Thyroid gland (tissue), 4 donors: Measurements from ENCODE around the gene ADCY7. TPM values are rescaled to one million over a fixed set of nuclear protein-coding genes. Genes with fewer than 3 reads are reported as not detected.

Experiments
- DNase-seq, 2 donors: peaks; one replicate each; pipeline ENCODE4 v3.0.0-alpha.2; 2019
- H3K27ac ChIP-seq, 3 donors: fragments of 200-600 bp; sonication (generic); 1 replicate in 2 of 3; 2 replicates in 1 of 3; pipeline ENCODE4 v1.5.1; 2016 to 2019; ENCODE audit warnings: mild to moderate bottlenecking in 1 of 3, moderate library complexity in 1 of 3
- H3K27me3 ChIP-seq: fragments of 200-600 bp; sonication (generic); one replicate; pipeline ENCODE4 v1.5.1; 2019
- H3K36me3 ChIP-seq, 2 donors: fragments of 200-600 bp; sonication (generic); one replicate each; pipeline ENCODE4 v1.5.1; 2016 to 2019
- H3K4me1 ChIP-seq, 2 donors: fragments of 200-600 bp; sonication (generic); one replicate each; pipeline ENCODE4 v1.5.1; 2017 to 2019
- H3K4me3 ChIP-seq, 3 donors: fragments of 200-600 bp; sonication (generic); replicated peaks in 1 of 3; 1 replicate in 2 of 3; 2 replicates in 1 of 3; pipeline ENCODE4 v1.5.1; 2016; ENCODE audit warnings: mild to moderate bottlenecking in 1 of 3
- H3K9me3 ChIP-seq: fragments of 200-600 bp; sonication (generic); one replicate; pipeline ENCODE4 v1.5.1; 2017
- POLR2A ChIP-seq, 2 donors: fragments of 450-650 bp; IDR thresholded peaks; one replicate each; pipeline ENCODE4 v1.6.1; 2017; ENCODE audit warnings: antibody characterized with exemption in 2 of 2, mild to moderate bottlenecking in 2 of 2, moderate library complexity in 1 of 2
- WGBS, 2 donors: methylation state at CpG; one replicate each; pipeline ENCODE4 v1.1.5; 2017; 5-methylcytosine and 5-hydroxymethylcytosine counted together
- intact Hi-C: fragments of 100-400 bp; cut with DNase I; formaldehyde crosslinking; loops from one replicate; pipeline ENCODE4 v1.15.1; 2023
- total RNA-seq, 4 donors: library from RNA; depleted of rRNA; stranded (reverse); fragments of >200 nt; gene quantifications; one replicate each; pipeline ENCODE4 v1.2.3, GENCODE V29; 2016
- TF ChIP-seq, protein P1 (sequence below), 6 experiments: fragments of 200-600 bp in 3 of 6; fragments of 450-650 bp in 3 of 6; sonication (generic) in 3 of 6; IDR thresholded peaks; one replicate each; pipeline ENCODE4 v1.5.1; 2016 to 2019; ENCODE audit warnings: antibody characterized with exemption in 6 of 6, mild to moderate bottlenecking in 2 of 6, inconsistent platforms in 1 of 6, moderate library complexity in 1 of 6

Gene ADCY7
- total RNA-seq, 4 donors from 2014 or later = 4.2 to 8.2 (median 7.1) TPM

DNA sequence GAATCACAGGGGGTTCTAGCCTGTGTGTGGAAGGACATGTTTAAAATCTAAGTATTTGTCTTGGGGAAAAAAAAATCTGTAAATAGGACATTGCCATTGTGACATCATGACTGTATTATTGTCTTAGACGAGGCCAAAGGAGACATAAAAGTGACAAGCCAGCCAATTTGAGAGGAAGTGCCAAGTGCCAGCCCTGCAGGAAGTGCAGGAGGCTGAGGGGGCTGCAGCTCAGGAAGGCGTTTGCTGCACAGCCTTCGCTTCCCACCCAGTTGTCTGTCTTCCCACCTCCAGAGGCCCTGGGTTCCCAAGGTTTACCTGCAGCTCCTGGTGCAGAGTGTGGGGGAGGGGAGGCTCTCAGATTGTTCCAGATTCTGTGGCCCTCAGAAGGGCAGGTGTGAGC lies 1.3 kb downstream of the ADCY7 start:
- H3K36me3 ChIP-seq = no peaks in the 10 kb centered on the region
- H3K9me3 ChIP-seq = no peaks in the 10 kb centered on the region
- no peak for DNase-seq
- no peaks in the 10 kb centered on the region for H3K27me3 ChIP-seq
- TF ChIP-seq, protein P1, sequence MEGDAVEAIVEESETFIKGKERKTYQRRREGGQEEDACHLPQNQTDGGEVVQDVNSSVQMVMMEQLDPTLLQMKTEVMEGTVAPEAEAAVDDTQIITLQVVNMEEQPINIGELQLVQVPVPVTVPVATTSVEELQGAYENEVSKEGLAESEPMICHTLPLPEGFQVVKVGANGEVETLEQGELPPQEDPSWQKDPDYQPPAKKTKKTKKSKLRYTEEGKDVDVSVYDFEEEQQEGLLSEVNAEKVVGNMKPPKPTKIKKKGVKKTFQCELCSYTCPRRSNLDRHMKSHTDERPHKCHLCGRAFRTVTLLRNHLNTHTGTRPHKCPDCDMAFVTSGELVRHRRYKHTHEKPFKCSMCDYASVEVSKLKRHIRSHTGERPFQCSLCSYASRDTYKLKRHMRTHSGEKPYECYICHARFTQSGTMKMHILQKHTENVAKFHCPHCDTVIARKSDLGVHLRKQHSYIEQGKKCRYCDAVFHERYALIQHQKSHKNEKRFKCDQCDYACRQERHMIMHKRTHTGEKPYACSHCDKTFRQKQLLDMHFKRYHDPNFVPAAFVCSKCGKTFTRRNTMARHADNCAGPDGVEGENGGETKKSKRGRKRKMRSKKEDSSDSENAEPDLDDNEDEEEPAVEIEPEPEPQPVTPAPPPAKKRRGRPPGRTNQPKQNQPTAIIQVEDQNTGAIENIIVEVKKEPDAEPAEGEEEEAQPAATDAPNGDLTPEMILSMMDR (IDR thresholded peaks at IDR 0.05) = no peak
- peaks cover 0 to 7% of the 10 kb centered on the region in 2 donors for H3K4me1 ChIP-seq
- intact Hi-C loops = no loop called here
- H3K4me3 ChIP-seq = no peak overlapping the region
- no peak overlapping the region for H3K27ac ChIP-seq
- 71 to 83% methylated on average over 3 of the region's 3 CpGs for whole genome bisulfite sequencing, 2 donors

DNA sequence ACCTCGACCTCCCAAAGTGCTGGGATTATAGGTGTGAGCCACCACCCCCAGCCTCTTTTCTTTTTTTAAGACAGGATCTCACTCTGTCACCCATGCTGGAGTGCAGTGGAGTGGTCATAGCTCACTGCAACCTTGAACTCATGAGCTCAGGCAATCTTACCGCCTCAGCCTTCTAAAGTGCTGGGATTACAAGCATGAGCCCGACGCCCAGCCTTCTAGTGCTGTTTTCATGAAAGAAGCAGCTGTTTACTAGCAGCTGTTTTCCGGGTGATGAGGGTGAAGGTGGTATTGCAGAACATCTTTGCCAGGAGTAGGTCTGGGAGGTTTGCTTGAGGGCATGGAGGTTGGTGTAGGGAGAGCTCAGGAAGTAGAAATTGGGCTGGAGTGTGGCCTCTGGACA lies 2.0 kb downstream of the ADCY7 start:
- H3K4me3 ChIP-seq = no peak overlapping the region
- no peak for DNase-seq
- H3K9me3 ChIP-seq = no peaks in the 10 kb centered on the region
- H3K27me3 ChIP-seq = no peaks in the 10 kb centered on the region
- H3K4me1 ChIP-seq = peaks cover 0 to 7% of the 10 kb centered on the region in 2 donors
- 72 to 82% methylated on average over 5 of the region's 5 CpGs for WGBS, 2 donors
- TF ChIP-seq POLR2A (IDR thresholded peaks at IDR 0.05) = no peak
- TF ChIP-seq, protein P1 (IDR thresholded peaks at IDR 0.05) = no peak
- H3K36me3 ChIP-seq = no peaks in the 10 kb centered on the region
- no peak overlapping the region for H3K27ac ChIP-seq
- intact Hi-C loops = no loop called here

DNA sequence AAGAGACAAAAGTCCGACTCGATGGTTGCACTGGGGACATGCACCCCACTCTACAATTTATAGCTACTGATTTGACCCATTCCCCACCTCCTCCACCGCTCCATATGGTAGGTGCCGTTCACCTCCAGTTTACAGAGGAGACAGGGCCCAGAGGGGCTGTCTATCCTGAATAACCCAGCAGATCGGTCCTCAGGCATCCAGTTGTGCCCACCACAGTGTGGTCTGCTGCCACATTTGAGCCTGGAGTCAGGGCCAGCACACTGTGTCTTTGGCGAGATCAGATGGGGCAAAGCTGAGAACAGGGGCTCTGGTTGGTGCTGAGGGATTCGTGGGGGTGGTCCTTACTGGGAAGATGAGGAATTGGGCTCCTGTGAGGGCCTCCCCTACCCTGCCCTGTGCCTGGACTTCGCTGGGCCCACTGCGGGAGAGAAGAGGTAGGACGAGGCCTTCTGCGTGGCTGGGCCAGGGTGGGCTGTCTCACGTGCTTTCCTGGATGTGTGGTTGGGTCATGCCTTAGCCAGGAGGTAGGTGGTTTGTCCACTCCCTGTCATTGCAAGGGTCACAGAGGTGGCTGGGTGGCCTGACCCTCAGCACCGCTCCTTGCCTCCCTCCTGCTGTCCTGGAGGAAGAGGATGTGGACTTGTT lies 2.8 kb downstream of the ADCY7 start:
- no peaks in the 10 kb centered on the region for H3K36me3 ChIP-seq
- no peak overlapping the region for H3K4me3 ChIP-seq
- peaks cover 0 to 7% of the 10 kb centered on the region in 2 donors for H3K4me1 ChIP-seq
- no peak for DNase-seq
- H3K9me3 ChIP-seq = no peaks in the 10 kb centered on the region
- intact Hi-C loops = no loop called here
- H3K27ac ChIP-seq = no peak overlapping the region
- H3K27me3 ChIP-seq = no peaks in the 10 kb centered on the region
- 95 to 98% methylated on average over 13 of the region's 13 CpGs for WGBS, 2 donors
- TF ChIP-seq, protein P1 (IDR thresholded peaks at IDR 0.05) = no peak

DNA sequence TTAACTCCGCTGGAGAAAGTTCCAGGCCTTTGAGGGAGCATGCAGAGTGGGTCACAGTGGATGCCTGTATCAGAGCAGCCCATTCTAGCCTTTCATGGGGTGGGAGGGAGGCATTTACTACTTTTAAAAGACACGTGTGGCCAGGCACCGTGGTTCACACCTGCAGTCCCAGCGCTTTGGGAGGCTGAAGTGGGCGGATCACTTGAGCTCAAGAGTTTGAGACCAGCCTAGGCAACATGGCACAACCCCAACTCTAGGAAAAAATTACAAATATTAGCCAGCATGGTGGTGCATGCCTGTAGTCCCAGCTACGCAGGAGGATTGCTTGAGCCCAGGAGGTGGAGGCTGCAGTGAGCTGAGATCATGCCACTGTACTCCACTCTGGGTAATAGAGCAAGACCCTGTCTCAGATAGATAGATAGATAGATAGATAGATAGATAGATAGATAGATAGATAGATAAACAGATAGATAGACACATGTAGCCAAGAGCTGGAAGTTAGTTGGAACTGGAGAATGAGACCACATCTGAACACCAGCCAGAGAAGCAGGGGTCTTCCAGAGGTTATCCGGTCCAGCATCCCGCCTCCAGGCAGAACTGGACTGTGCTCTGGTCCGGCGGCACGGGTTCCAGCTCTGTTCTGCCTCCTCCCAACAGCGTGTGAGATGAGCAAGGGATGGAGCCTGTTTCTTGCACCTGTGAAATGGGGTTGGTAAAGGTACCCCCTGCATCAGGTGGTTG lies 3.6 kb downstream of the ADCY7 start:
- TF ChIP-seq, protein P1 (IDR thresholded peaks at IDR 0.05) = no peak
- TF ChIP-seq POLR2A (IDR thresholded peaks at IDR 0.05) = no peak
- Histone ChIP-seq H3K36me3 (no peaks in the 10 kb centered on the region), H3K4me1 (peaks cover 0 to 7% of the 10 kb centered on the region in 2 donors), H3K4me3 (no peak overlapping the region), H3K9me3 (no peaks in the 10 kb centered on the region), H3K27me3 (no peaks in the 10 kb centered on the region), H3K27ac (no peak overlapping the region)
- WGBS, 2 donors = 84 to 87% methylated on average over 11 to 12 of the region's 12 CpGs
- intact Hi-C loops = no loop called here
- no peak for DNase-seq

GRCh38 chr16:50270510-50271147 lies 4.3 kb downstream of the ADCY7 start:
- H3K9me3 ChIP-seq = no peaks in the 10 kb centered on the region
- 91 to 96% methylated on average over 9 of the region's 13 CpGs for WGBS, 2 donors
- no peaks in the 10 kb centered on the region for H3K36me3 ChIP-seq
- H3K4me3 ChIP-seq = no peak overlapping the region
- H3K27ac ChIP-seq = no peak overlapping the region
- intact Hi-C loops = no loop called here
- DNase-seq = no peak
- no peaks in the 10 kb centered on the region for H3K27me3 ChIP-seq
- H3K4me1 ChIP-seq = peaks cover 0 to 5% of the 10 kb centered on the region in 2 donors
- TF ChIP-seq, protein P1 (IDR thresholded peaks at IDR 0.05) = no peak
- no peak for TF ChIP-seq POLR2A (IDR thresholded peaks at IDR 0.05)
